ENCODE data around the gene ZNF423.

Gene ZNF423

GRCh38 chr16:49621241-49622083, 234.4 kb downstream of the ZNF423 start:
- no peak for ATAC-seq
- no peak for DNase-seq

GRCh38 chr16:49620869-49621240, 235.1 kb downstream of the ZNF423 start:
- DNase-seq (no peak), ATAC-seq (no peak)

- no peak for DNase-seq
Observed at GRCh38 chr16:49620158-49620868, 235.6 kb downstream of the ZNF423 start.

GRCh38 chr16:49619811-49620157, 236.1 kb downstream of the ZNF423 start:
- ATAC-seq (no peak), DNase-seq (no peak)

More at GRCh38 chr16:49620158-49620868, 235.6 kb downstream of the ZNF423 start:
- ATAC-seq = no peak

GRCh38 chr16:49618955-49619354, 237.0 kb downstream of the ZNF423 start:
- DNase-seq (no peak), ATAC-seq (no peak)

- ATAC-seq (no peak), DNase-seq (no peak)
Observed at GRCh38 chr16:49617710-49618330, 238.1 kb downstream of the ZNF423 start.

- no peak for DNase-seq
- ATAC-seq = no peak
Observed at GRCh38 chr16:49617016-49617629, 238.8 kb downstream of the ZNF423 start.

GRCh38 chr16:49615576-49615975, 240.3 kb downstream of the ZNF423 start:
- ATAC-seq = no peak
- DNase-seq = no peak

GRCh38 chr16:49610983-49611382, 244.9 kb downstream of the ZNF423 start:
- no peak for ATAC-seq

GRCh38 chr16:49608779-49609178, 247.1 kb downstream of the ZNF423 start:
- ATAC-seq (no peak), DNase-seq (no peak)

More at GRCh38 chr16:49610983-49611382, 244.9 kb downstream of the ZNF423 start:
- DNase-seq = no peak

GRCh38 chr16:49608098-49608497, 247.8 kb downstream of the ZNF423 start:
- no peak for ATAC-seq

GRCh38 chr16:49605536-49606254, 250.2 kb downstream of the ZNF423 start:
- ATAC-seq (no peak), DNase-seq (no peak)

More at GRCh38 chr16:49608098-49608497, 247.8 kb downstream of the ZNF423 start:
- DNase-seq = no peak

GRCh38 chr16:49604602-49605001, 251.3 kb downstream of the ZNF423 start:
- ATAC-seq (no peak), DNase-seq (no peak)

GRCh38 chr16:49603956-49604355, 252.0 kb downstream of the ZNF423 start:
- DNase-seq (no peak), ATAC-seq (no peak)

- ATAC-seq (no peak), DNase-seq (no peak)
Observed at GRCh38 chr16:49602976-49603310, 253.0 kb downstream of the ZNF423 start.

- DNase-seq (no peak), ATAC-seq (no peak)
Observed at GRCh38 chr16:49602201-49602975, 253.5 kb downstream of the ZNF423 start.

- DNase-seq (no peak), ATAC-seq (no peak)
Observed at GRCh38 chr16:49601576-49601975, 254.3 kb downstream of the ZNF423 start.

GRCh38 chr16:49600976-49601375, 254.9 kb downstream of the ZNF423 start:
- ATAC-seq (no peak), DNase-seq (no peak)

GRCh38 chr16:49600536-49600935, 255.4 kb downstream of the ZNF423 start:
- no peak for DNase-seq
- no peak for ATAC-seq

- ATAC-seq (no peak), DNase-seq (no peak)
Observed at GRCh38 chr16:49599704-49600103, 256.2 kb downstream of the ZNF423 start.

- DNase-seq = no peak
- no peak for ATAC-seq
Observed at GRCh38 chr16:49599281-49599680, 256.6 kb downstream of the ZNF423 start.
